Renal cortex interstitium (tissue), 11 donors: ENCODE measurements around the gene SULT2B1. TPM values are rescaled to one million over a fixed set of nuclear protein-coding genes. Genes with fewer than 3 reads are reported as not detected.
"Not testable (repeated sequence)": the region's sequence is repeated elsewhere in the genome, so short reads cannot be mapped to it uniquely, and the experiment has no call there.

Source experiments
- DNase-seq, 11 donors: peaks; one replicate each; pipeline ENCODE4 v3.0.0-alpha.2; 2013; ENCODE audit warnings: low read depth in 9 of 11, low spot score in 4 of 11; ENCODE audit errors: extremely low read depth in 1 of 11
- polyA plus RNA-seq, 3 donors: library from polyadenylated mRNA; unstranded; fragments of 120-200 nt; gene quantifications; one replicate each; pipeline ENCODE4 v1.2.1, GENCODE V29; 2013; ENCODE audit not compliant: insufficient read length in 3 of 3

Gene SULT2B1
- polyA plus RNA-seq, 3 donors: 0.28 to 0.62 (median 0.33) TPM

GRCh38 chr19:48519426-48519825 lies 32.5 kb upstream of the SULT2B1 start:
- not testable (repeated sequence) for DNase-seq

- no peak for DNase-seq
Observed at GRCh38 chr19:48520134-48520533, 31.8 kb upstream of the SULT2B1 start.

DNA sequence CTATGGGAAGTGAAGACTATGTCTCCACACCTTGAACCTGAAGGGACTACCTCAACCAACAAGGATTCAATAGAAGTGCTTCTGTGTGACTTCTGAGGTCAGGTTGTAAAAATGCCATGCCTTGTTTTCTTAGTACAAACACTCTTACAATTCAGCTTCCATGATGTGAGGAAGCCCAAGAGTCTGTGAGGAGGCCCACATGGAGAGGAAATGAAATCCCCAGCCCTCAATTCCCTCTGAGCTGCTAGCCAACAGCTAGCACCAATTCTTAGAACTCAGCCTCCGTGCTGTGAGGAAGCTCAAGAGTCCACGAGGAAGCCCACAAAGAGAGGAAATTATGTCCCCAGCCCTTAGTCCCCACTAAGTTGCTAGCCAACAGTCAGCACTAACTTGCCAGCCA lies 27.8 kb upstream of the SULT2B1 start:
- DNase-seq: no peak

- DNase-seq: no peak
Observed at GRCh38 chr19:48524732-48525131, 27.2 kb upstream of the SULT2B1 start.

GRCh38 chr19:48529156-48529555 lies 22.8 kb upstream of the SULT2B1 start:
- no peak for DNase-seq

DNA sequence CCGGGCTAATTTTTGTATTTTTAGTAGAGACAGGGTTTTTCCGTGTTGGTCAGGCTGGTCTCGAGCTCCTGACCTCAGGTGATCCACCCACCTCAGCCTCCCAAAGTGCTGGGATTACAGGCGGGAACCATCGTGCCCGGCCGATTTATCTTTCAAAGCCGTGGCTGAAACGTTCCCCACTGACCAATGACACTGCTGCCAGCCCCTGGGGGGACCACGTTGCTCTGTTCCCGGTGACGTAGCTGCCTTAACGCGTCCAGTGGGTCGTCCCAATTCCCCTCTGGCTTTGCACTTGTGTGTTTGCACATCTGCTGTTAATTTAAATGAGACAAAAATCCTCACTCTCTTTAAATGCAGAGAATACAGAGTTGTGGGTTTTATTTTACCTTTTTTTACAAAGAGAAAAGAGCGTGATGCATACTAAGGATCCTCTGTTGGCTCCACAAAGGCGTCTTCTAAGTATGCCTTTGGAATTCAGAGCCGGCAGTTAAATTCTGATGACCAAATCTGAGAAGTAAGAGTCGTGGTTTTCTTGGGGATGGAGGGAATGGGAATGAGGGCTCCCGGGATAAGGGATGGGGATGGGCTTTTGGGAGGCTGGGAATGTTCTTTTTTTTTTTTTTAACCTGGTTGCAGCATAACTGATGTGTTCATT lies 21.8 kb upstream of the SULT2B1 start:
- no peak for DNase-seq

DNA sequence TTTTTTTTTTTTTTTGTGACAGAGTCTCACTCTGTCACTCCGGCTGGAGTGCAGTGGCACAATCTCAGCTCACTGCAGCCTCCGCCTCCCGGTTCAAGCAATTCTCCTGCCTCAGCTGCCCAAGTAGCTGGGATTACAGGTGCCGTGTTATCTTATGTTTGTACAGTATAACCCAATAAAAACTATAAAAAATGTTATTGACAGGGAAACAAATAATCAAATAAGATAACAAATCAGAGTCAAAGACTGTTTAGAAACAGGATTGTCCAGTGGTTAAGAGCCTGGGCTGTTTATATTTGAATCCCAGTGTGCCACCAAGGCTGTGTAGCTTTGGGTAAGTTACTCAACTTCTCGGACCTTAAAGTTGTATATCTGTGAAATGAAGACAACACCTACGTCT lies 21.2 kb upstream of the SULT2B1 start:
- DNase-seq: no peak

DNA sequence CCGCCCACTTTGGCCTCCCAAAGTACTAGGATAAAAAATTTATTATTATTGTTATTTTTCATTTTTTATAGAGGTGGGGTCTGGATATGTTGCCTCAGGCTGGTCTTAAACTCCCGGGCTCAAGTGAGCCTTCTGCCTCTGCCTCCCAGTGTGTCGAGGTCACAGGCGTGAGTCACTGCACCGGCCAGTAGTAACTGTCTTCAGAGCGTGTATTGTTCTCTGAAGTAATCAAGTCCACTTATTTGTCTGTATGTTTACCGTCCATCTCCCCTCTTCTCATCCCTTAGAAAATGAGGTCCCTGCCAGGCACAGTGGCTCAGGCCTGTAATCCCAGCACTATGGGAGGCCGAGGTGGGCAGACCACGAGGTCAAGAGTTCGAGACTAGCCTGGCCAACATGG lies 18.2 kb upstream of the SULT2B1 start:
- no peak for DNase-seq

GRCh38 chr19:48537541-48537940 lies 14.4 kb upstream of the SULT2B1 start:
- no peak for DNase-seq

- DNase-seq: not testable (repeated sequence)
Observed at GRCh38 chr19:48538057-48538456, 13.9 kb upstream of the SULT2B1 start.

DNA sequence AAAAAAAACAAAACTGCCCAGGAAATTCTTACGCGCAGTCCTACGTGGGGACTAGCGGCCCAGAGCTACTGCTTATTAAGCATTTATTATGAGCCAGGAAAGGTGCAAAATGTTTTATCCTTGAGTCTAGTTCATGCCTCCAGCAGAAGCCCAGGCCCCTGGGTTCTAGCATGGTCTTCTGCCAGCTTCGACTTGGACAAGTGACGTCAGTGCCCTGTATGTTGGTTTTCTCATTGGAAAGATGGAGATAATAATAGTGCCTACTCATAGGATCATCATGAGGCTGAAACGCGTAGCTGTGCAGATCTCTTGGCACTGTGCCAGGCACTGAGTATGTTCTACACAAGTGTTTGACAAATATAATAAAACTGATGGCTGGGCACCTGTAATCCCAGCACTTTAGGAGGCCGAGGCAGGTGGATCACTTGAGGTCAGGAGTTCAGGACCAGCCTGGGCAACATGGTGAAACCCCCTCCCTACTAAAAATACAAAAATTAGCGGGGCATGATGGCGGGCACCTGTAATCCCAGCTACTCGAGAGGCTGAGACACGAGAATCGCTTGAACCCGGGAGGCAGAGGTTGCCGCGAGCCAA lies 12.4 kb upstream of the SULT2B1 start:
- DNase-seq: no peak

DNA sequence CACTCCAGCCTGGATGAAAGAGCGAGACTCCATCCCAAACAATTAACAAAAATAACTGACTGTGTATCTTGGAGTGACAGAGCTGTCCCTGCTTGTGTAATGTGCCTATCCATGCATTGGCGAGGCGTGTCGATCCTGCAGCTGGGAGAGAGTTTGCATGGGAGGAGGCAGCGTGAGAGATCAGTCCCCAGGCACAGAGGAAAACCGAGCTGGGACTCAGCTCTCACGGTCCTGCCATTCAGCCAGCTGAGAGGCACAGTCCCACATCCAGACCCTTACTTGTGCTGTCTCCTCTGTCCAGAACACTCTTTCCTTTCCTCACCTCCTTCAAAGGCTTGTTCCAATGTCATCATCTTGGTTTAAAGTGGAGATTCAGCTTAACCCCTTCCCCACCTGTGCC lies 11.9 kb upstream of the SULT2B1 start:
- no peak for DNase-seq

DNA sequence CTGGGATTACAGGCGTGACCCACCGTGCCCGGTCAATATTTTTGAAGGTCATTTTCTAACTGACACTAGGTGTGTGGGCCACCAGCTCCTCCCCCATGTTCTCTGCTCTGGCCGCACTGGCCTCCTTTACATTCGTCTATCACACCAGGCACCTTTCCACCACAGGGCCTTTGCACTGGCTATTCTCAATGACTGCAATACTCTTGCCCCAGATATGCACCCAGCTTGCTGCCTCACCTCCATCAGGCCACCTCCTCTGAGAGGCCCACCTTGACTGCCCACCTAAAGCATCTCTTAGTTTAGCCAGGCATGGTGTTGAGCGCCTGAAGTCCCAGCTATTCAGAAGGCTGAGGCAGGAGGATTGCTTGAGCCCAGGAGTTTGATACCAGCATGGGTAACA lies 10.2 kb upstream of the SULT2B1 start:
- no peak for DNase-seq

DNA sequence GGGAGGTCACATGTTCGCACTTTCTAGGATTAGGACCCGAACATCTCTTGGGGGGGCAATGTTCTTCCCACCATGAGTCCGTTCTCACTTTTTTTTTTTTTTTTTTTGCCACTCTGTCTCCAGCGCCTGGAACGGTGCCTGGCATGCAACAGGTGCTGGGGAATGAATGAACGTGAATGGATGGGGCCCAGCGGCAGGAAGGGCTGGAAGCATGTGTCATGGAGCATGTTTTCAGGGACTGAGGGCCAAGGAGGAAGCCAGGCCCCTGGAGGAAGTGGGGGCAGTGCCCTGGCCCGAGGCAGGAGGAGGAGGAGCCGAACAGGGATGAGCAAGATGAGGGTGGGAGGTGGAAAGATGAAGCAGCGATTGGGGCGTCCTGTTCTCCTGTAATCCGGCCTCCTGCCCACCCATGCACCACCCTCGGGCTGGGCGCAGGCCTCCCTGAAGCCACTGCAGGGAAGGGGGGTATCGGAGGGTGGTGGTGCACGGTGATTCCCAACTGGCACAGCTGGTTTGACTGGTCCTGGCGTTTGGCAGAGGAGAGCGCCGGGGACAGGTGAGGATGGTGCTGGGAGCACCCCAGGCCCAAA lies 8.8 kb upstream of the SULT2B1 start:
- no peak for DNase-seq

GRCh38 chr19:48544856-48545750 lies 6.9 kb upstream of the SULT2B1 start:
- no peak for DNase-seq

- no peak for DNase-seq
Observed at GRCh38 chr19:48547722-48548121, 4.2 kb upstream of the SULT2B1 start.

DNA sequence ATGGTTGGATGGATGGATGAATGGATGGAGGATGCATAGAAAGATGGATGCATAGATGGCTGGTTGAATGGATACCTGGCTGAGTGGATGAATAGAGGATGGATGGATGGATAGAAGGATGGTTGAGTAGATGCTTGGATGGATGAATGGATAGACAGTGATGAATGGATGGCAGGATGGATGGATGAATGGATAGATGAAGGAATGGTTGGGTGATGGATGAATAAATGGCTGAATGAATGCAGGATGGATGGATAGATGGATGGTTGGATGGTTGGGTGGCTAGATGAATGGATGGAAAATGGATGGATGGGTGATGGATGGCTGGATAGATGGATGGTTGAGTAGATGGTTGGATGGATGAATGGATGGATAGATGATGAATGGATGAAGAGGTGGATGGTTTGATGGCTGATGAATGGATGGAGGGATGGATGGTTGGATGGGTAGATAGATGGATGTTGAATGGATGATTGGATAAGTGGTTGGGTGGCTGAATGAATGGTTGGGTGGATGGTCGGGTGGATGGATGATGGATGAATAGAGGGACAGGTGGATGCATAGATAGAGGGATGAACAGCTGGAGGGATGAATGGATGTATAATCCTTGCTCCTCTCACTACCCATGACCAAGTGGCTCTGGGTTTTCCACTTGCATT lies 3.6 kb upstream of the SULT2B1 start:
- no peak for DNase-seq

DNA sequence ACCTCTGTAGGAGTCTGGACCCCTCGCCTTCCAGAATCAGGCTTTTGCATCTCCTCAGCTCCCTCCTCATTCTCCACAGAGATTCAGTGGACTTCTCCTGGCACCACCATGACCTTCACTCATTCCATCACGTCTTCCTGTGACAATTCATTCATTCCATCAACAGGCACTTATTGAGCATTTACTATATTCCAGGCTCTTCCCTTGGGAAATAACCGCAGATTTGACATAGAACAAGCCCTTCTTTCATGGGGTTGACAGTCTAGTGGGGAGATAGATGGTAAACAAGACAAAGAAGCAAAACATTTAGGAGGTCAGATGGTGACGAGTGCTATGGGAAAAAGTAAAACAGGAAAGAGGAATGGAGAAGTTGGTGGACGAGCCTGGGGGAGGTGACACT lies 2.6 kb upstream of the SULT2B1 start:
- no peak for DNase-seq
